Measurements from ENCODE around the gene PCSK5.

Gene PCSK5

DNA sequence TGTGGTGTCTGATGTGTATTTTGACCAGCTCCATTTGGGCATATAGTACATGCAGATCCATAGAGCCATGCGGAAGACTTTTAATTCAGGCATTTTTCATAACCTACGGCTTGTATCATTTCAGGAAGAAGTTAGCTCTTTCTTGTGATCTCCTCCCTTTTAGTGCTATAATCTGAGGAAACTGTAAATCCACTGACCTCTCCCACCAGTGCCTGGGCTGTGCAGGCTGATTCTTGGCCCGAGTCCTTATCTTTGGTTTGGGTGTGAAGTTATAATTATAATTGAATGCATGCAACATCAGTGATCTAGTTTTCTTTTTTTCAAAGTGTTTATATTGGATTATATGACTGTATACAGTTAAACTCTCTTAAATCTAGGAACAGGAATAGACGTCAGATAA lies 247.9 kb downstream of the PCSK5 start:
- DNase-seq (ENCODE audit: low spot score), result no peak

DNA sequence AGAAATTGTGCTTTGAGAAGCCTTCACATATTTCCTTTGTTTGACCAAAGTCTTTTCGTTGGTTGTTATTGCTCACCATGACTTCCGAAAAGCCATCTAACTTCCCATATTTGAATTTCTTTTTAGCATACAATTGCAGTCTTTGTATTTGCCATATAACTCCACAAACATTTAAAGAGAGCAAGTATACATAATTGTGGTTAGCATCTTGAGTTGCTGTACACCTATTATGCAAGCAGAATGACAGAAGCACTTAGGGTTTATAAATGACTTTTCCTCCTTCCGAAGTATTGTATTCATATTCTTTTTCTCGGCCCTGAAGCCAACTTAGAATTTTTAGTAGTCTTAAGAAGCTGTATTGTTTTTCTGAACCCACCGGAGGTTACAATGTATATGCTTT lies 253.4 kb downstream of the PCSK5 start:
- DNase-seq (ENCODE audit: low spot score), result no peak

DNA sequence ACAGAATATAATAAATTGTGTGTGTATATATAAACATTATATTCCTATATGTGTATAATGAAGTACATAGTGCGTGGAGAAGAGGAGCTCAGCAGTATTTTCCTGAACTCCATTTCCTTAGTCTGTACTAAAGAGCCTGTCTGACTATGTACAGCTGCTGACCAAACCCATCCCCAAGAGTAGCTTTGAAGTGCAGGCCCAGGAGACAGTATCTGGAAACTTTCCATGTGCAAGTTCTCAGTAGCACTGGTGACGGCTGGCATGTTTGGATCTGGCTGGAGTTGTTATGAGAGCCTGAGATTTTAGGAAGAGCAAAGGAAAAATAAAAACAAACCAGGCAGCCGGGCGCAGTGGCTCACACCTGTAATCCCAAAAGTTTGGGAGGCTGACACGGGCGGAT lies 259.5 kb downstream of the PCSK5 start:
- DNase-seq (ENCODE audit: low spot score), result no peak

DNA sequence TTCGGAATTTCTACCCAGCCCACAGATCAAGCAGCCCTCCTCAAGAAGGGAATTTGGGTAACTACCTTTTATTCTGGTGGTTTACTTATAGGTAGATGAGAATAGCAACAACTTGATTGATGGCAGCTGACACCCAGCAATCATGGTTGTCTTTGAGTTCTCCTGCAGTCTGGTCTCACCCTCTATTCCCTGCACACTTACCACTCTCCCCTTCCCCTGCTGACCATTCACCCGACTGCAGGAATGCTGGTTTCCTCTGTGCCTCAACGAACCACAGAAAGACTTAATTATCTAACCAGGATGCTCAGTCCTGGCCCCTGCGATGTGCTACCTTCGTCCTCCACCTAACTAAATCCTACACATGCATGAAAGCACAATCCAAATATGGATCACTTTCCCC lies 260.8 kb downstream of the PCSK5 start:
- DNase-seq (ENCODE audit: low spot score), result no peak

DNA sequence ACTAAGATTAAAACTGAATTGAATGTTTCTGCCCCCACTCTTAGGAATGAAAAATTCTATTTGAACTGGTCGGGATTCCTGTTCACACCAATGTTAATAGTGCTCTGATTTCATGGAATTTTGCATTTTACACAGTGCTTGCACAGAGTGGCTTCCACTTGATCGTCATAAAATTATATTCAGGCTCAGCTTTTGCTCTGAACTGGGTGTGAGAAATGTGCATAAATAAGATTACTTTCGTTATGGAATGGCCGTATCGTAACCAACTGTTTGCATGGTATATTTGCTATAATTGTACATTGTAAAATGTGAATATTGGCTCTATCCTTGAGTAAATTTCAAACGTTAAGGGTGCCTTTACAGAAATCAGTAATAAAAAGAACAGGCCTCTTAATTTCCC lies 262.9 kb downstream of the PCSK5 start:
- no peak for DNase-seq (ENCODE audit: low spot score)

DNA sequence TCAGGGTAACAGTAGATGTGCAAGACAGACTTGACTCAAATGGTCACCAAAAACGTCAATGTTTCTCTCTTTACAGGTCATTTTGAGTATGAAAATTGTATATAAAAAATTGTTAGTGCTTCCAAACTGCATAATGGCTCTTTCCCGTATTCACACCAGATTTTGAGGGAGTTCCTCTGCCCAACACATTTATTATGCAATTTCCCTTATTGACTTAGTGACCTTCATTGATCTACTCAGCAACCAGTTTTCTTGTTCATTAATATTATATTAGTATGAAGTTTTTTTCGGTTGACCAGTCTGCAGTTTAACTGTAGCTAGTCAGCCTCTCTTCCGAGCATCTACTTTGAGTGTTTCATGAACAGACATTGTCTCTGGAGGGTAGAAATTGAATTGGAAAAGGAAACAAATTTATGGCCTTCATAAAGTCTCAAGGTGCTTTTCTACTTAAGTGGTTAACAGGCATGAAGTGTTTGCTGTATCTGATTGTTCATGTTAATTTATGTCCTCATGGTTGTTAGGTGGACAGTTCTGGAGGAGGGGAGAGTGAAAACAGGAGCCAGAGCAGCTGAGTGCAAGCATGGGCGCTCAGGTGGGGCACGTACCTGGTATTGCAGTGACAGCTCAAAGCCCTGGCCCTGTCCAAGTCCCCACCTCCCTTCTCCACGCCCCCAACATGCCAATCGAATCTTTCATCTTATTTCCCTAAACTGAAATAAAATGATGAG lies 263.6 kb downstream of the PCSK5 start:
- DNase-seq (ENCODE audit: low spot score), result no peak

DNA sequence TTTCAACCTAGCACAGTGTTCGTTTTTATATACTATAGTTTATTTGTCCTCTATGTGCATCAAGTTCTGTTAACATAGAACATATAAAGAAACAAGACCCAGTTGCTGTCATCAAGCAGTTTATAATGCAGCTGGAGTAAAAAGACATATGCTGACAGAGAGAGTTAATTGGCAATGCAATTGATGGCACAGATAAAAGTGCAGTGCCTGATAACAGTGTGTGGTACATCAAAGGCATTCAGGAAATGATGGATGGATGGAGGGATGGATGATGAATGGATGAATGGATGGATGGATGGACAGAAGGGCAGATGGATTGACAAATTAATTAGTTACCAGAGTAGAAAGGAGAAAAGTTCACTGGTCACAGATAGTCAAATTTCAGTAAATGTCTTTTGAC lies 264.9 kb downstream of the PCSK5 start:
- no peak for DNase-seq (ENCODE audit: low spot score)

DNA sequence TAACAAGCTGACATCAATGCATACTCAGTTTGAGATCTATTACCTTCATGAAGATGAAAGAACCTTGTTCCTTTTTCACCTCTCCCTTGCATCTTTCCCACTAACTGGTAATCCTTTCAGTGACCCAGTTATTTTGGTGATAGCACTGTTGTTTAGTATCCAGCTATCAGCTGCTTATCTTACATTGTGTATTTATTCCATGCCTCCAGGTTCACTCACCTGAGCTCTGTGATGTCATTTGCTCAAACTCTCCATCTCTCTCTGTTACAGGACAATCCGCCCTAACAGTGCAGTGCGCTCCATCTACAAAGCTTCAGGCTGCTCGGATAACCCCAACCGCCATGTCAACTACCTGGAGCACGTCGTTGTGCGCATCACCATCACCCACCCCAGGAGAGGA lies 268.2 kb downstream of the PCSK5 start:
- no peak for DNase-seq (ENCODE audit: low spot score)

DNA sequence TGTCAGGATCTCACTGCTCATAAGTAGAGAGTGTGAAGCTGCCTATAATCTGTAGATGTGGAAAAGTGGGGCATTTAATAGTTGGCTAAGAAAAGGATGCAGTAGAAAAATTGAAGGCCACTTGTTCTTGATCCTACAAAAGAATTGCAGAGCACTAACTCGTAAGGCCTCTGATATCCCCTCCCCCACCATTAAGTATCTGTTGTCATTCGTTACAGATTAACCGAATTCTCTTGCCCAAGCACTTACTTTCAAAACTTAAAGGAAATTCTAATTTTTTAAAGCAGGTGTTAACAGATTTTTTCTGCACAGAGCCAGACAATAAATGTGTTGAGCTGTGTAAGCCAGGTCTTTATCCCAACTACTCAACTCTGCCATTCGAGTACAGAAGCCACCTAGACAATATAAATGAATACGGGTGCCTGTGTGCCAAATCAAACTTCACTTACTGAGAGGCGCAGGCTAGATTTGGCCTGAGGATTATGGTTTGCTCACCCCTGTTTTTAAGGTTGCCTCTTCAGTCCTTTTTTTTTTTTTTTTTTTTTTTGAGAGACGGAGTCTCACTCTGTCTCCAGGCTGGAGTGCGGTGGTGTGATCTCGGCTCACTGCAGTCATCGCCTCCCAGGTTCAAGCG lies 268.9 kb downstream of the PCSK5 start:
- no peak for DNase-seq (ENCODE audit: low spot score)

DNA sequence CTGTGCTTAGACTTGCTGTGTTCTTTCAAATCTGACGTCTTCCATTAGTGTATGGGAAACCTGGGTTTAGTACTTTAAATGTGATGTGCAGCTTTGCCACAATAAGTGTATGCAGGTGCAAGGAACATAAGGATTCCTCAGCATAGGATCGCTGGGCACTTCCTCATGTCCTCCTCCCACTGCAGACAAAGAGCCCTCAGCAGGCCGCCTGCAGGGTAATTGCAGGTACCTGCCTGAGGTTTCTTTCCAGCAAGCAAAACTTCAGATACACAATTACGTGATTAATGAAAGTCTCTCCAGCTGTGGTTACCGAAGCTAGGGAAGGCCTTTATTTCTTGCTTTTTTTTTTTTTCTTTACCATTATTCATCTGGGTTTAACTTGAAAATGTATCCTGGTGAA lies 270.6 kb downstream of the PCSK5 start:
- no peak for DNase-seq (ENCODE audit: low spot score)

DNA sequence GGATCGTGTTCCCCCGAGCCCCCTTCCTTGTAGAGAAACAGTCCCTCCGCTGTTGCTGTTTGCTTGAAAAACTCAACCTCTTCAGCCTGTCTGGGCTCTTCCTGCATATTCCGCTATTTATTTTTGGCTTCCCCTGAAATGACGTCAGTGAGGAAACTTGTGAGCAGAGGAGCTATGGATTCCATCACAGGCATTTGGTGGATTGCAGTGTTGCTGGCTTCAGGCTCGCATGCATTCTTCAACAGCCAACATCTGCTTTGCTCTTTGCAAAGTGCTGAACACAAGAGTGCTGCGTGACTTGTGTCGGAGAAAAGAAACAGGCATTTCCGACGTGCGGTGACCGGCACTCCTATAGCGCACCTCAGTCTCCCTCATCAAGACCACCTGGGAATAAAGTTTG lies 271.1 kb downstream of the PCSK5 start:
- DNase-seq (ENCODE audit: low spot score), result no peak

DNA sequence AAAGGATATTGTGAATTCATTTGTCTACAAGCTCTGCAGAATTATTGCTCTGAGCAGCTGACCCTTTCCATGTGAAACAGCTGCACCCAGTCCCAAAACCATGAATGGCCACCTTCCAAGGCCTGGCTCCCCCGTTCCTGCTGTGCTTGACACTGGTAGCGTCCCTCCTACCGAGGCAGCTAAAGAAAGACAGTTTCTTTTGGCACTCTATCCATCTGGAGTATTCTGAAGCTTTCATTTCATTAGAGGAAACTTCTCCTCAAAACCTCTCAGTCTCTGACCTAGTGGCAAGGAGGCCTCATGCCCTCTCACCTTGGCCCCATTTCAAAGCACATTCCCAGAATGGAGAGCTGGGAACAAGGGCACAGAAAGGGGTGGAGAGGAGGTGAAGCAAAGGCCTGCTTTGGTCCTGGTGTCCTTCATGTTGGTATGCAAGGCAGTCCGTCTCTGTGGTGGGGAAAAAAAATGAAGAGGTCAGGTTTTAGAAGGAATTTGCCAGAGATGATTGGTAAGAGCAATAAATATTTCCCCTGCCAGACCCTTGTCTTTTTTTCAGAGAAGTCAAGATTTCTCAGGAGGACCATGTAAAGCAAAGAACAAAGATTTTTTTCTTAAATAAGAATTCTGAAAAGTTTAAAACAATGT lies 271.7 kb downstream of the PCSK5 start:
- no peak for DNase-seq (ENCODE audit: low spot score)

DNA sequence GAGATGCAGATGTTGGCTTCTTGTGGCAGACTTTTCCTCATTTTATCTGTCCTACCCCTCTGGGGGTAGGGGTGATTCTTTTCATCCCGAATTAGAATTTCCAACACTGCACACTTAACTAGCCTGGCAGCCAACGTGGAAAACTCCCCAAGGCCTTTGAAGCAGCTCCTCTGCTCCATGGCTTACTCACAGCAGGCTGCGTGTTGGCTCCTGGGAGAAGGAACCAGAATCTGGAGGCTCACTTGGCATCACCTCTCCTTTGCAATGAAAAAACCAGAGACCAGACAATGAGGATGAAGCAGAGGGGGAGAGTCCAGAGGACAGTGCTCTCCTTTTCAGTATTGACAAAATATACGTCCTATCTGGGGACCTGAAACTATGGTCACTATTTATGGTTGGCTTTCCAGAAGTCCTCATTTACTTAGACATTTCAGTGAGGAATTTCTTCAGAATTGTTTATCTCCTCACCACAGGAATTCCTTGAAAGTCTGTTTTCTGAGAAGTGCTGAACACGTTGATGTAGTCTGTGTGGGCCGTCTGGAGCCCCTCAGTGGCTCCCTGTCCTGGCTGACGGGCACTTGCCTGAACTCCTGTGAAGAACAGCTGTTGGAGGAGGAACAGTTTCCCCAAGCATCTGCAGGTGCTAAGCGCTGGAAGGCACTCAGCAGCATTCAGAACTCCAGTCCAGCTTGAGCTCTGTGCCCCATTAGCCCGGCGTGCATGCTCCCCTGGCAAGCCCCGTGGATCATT lies 272.5 kb downstream of the PCSK5 start:
- no peak for DNase-seq (ENCODE audit: low spot score)

DNA sequence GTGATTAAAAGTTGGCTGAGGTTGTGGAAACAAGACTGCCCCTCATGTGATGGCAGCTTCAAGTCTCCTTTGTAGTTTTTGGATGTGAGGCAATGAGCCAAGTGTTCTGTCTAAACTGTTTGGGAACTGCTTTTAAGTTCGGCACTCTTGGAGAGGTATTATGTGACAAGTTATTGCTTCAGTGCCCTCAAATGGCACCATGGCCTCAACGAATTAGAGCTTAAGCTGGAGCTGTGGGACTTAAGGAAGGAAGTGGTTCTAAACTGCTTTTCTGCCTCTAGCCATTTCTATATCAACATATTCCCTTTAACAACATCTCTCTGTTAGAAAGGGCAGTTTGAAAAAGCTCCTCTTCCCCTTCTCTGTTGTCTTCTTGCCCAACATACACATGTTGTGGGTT lies 276.1 kb downstream of the PCSK5 start:
- DNase-seq (ENCODE audit: low spot score), result no peak

DNA sequence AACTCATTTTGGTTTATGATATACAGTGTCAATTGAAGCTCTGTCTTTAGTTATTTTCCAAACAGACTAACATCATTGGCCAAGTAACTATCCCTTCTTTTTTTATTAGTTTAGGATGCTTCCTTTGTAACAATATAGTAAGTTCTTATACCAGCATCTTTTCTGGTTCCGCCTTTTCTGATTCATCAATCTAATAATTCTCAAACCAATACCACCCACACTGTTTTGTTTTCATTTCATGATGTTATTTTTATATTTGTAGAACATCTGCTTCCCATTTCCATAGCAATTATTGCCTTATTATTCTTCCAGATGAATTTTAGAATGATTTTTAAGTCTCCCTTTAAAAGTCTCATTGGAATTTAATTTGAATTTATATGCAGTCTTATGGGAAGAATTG lies 285.7 kb downstream of the PCSK5 start:
- no peak for DNase-seq (ENCODE audit: low spot score)

DNA sequence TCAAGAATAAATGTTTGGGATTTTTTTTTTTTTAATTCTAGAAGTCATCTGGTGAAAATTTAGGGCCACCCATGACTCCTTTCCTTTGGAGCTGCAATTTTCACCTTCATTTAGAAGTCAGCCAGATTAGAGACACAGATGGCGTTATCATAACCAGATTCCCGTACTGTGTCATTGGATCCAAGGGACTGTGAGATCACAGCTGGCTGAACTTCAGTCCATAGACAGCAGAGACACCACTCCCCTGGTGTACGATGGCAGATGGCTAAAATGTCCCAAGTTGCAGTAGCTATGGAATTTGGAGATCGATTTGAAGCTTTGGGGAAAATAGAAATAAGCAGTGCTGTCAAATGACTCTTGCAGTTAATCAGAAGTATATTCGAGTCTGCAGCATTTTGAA lies 287.5 kb downstream of the PCSK5 start:
- DNase-seq (ENCODE audit: low spot score), result no peak

DNA sequence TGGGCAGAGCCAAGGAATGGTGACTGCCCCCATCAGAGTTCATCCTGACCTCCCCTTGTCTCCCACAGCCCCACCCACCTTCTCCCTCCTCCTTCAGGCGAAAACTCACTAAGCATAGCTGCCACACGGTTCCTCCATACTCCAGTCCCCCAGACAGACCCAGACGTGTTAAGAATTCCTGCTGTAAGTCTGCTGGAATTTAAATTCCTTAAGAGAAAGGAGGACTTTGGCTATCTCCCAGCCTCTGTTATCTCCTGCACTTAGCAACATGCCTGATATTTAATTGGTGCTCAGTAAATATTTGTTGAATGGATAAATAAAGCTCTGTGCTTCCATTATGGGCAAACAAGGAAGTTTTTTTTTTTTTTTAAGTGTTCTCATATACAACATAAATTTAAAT lies 290.1 kb downstream of the PCSK5 start:
- no peak for DNase-seq (ENCODE audit: low spot score)

DNA sequence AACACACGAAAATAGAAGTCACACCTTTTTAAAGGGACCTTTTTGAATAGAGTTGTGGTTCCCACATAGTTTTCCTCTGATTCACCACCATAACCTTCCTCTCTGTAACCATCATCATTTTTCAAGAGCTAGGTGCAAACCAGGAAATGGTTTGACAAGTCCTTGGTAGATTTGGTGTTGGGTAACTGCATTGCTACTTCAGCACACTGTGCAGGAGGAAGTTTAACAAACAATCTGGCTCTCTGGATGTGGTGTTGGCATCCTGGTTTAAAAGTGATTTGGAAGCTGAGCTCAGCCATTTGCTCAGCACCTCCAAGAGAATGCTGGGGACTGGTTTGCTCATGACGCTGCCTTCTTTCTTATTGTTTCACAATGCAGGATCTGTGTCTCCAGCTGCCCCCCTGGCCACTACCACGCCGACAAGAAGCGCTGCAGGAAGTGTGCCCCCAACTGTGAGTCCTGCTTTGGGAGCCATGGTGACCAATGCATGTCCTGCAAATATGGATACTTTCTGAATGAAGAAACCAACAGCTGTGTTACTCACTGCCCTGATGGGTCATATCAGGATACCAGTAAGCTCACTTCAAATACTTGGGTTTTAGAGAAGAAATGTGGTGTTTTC lies 290.7 kb downstream of the PCSK5 start:
- no peak for DNase-seq (ENCODE audit: low spot score)

DNA sequence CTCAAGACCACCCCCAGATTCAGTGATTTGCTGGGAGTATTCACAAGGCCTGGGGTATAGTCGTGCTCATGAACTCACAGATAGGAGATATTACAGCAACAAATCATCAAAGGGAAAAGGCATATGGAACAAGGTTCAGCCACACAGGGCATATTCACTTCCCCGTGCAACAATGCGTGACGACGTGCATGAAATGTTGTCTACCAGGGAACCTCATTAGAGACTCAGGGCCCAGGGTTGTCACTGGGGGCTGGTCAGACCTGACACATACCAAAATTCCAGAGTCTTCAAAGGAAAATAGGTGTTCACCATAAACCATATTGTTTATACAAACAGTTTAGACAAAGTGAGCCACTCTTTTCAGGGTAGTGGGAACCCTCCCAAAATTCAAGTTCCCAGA lies 291.3 kb downstream of the PCSK5 start:
- no peak for DNase-seq (ENCODE audit: low spot score)

DNA sequence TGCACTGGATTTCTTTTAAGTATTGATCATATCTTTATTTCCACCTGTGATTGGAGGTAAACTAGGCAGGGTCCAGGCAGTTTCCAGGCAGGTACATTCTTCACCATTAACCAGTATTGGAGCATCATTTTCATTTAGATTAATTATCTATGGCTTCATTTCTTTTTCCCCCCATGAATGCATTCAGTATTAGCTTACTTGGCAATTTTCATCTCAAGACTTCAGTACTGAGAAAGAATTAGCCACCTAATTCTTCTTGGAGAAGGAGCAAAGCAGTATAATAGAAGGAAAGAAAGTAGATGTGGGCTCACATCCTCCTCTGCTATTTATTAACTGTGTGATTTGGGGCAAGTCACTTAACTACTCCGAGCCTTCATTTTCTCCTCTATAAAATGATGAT lies 295.0 kb downstream of the PCSK5 start:
- no peak for DNase-seq (ENCODE audit: low spot score)

DNA sequence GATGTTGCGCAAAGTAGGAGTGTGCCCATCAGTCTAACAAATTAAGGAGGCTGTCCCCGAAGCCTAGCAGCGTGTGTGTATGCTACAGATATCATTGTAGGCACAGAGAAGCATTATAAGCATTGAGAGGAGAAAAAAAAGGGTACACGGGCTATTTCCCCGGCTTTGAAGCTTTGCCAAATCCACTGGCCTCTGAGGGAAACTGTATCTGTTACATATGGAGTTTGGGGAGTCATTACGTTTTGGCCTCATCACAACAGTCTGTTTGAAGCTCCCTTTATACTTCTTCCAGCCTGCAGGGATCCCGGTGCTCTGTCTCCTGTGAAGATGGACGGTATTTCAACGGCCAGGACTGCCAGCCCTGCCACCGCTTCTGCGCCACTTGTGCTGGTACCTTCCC lies 297.8 kb downstream of the PCSK5 start:
- no peak for DNase-seq (ENCODE audit: low spot score)

DNA sequence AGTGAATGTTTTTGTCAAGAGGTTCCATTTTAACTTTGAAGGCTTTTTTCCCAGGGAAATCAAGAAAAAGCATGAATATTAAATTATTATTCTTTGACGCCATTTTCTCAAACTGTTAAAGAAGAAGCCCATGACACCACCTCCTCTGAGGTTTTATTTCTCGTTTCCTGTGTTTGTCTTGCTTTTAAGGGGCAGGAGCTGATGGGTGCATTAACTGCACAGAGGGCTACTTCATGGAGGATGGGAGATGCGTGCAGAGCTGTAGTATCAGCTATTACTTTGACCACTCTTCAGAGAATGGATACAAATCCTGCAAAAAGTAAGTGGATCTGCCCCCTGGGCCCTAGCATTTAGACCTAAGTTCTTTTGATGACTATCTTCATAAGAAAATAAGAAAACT lies 298.4 kb downstream of the PCSK5 start:
- no peak for DNase-seq (ENCODE audit: low spot score)

DNA sequence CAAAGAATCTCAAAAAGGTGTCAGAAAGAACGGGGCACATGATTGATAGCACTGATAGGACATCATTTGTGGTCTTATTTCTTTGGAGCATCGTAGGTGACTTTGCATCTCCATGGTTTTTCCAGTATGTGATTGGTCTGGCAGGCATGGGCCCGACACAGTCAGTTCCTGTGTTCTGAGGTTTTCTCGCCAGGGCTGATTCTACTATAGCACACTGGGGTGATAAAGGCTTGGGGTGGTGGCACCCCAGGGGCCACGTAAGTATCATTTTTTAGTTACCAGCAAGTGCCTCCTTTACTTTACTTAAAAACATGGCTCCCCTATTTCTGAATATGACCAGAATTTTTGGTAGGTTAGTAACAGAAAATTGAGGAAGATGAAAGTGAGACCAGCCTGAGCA lies 301.0 kb downstream of the PCSK5 start:
- no peak for DNase-seq (ENCODE audit: low spot score)
